ENCODE data around the gene ZNF274. TPM values are rescaled to one million over a fixed set of nuclear protein-coding genes. Genes with fewer than 3 reads are reported as not detected.

ZNF274 gene
- 14.3 to 16.5 TPM (median 14.7 TPM) in 5 replicates for total RNA-seq (2022; extraction: Qiagen RNA extraction)

DNA sequence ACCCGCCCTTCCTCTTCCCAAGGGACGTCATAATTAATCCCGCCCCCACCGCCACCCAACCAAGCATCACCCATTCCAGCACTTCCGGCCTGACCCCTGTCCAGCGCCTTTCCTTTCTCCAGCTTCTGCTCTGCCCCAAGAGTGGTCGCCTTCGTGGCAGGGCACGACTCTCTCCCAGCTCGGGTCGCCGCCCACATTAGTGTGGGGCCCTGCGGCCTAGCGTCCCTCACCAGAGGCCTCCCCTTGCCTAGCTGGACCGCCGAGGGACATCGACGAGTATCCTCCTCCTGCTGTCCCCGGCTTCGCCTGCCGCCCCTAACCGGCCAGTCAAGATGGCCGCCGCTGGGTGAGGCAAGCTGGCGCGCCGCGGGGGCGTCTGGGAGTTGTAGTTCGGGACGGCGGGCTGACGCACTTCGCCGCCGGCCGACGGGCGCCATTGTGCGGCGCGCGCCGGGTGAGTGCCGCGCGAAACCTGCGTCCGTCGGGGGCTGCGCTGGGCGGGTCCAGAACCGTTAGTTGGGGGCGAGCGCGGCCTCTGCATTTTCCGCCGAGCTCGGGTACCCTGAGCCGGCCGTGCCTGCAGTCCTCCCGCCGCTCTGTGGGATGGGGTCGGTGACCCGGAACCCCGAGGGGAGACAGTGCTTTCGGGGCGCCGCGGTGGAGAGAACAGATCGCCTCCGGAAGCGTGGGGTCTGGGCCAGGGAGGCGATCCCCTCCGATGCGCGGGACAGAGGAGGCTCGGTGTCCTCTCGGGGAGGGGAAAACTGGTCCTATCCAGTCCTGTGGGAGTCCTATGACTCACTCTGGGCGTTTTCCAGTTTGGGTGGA lies at the start of gene ZNF274:
Gene ZNF274, plus strand, starts transcription at position 73 of the 828 bp plus-strand sequence. CDS start 905 bp downstream, outside the sequence.

DNA sequence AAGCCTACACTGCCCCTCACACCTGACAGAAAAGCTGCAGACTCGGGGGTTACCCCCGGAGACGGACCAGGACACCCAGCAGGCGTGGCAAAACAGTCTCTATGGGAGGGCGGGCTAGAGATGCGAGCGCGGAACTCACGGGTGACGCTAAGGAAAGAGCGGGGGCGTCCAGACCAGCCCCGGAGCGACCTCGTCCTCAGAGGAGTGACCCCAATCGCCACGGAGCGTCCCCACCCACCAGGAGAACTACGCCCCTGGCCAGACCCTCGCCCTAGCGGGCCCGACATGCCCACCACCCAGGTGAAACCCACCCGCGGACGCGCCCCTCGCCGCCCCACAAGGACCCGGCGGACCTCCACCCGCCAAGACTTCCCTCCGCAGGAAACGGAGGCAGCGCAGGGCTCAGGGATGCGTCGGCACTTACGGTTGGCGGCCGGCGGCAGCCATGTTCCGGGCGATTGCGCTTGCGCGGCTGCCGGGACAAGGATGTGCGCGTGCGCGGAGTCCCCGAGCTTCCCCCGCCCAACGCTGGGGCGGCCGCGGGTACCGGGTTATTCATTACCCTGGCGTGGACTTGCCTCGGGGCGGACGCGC lies 32.4 kb upstream of the ZNF274 start, which contains the start of gene ZNF329:
Gene ZNF329, minus strand, starts transcription at position 462 of the 594 bp plus-strand sequence. CDS start 21,286 bp downstream, outside the sequence.

DNA sequence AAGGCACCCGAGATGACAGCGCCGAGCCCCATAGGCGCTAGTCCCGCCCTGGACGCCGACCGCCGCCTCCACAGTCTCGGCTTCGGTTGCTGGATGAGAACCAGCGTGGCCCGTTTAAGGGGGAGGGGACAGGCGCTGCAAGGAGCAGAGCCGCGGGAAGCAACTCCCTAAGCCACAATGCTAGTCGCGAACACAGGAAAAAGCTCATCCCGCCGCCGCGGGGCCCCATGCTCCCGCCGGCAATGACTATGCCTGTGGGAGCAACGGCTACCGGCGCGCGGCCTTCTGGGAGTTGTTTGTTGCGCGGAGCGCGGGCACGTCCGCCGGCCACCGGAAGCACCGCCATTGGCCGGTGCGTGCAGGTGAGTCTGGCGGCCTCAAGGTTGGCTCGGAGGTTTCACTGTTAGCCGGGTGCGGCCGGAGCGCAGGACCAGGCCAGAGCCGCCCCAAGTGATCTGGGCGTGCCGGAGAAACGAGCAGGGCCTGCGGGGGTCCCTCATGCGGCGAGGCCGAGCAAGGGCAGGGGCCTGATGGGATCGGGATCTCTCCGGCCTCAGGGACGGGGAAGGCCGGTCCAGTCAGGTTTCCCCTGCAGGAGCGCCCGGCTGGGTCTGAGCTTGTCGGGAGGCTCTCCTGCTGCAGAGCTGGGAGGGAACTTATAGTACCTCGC lies 45.9 kb downstream of the ZNF274 start, which contains the start of gene ZNF544:
Gene ZNF544, plus strand, starts transcription at position 330 of the 670 bp plus-strand sequence. CDS start 15,110 bp downstream, outside the sequence.

Other genes with a start within 250 kb of the ZNF274 start
- 1.0 to 1.6 TPM (median 1.4 TPM) in 5 replicates for gene ZNF418, start 247.7 kb upstream of the ZNF274 start, total RNA-seq (2022; extraction: Qiagen RNA extraction)
- 0.66 to 1.3 TPM (median 1.1 TPM) in 5 replicates for gene ZNF256, start 235.4 kb upstream of the ZNF274 start, total RNA-seq (2022; extraction: Qiagen RNA extraction)
- 0.15 to 0.21 TPM in 2 of 5 replicates, not detected in the others for gene C19orf18, start 208.5 kb upstream of the ZNF274 start, total RNA-seq (2022; extraction: Qiagen RNA extraction)
- gene ZNF606, start 180.2 kb upstream of the ZNF274 start, total RNA-seq (2022; extraction: Qiagen RNA extraction) = 1.9 to 3.0 TPM (median 2.4 TPM) in 5 replicates
- not detected in 5 replicates for gene ZSCAN1, start 149.0 kb upstream of the ZNF274 start, total RNA-seq (2022; extraction: Qiagen RNA extraction)
- not detected in 5 replicates for gene ZNF135, start 123.8 kb upstream of the ZNF274 start, total RNA-seq (2022; extraction: Qiagen RNA extraction)
- 1.9 to 3.0 TPM (median 2.7 TPM) in 5 replicates for gene ZSCAN18, start 84.8 kb upstream of the ZNF274 start, total RNA-seq (2022; extraction: Qiagen RNA extraction)
- 2.6 to 3.3 TPM (median 3.1 TPM) in 5 replicates for gene ZNF329, start 32.3 kb upstream of the ZNF274 start, total RNA-seq (2022; extraction: Qiagen RNA extraction)
- gene ZNF544, start 45.9 kb downstream of the ZNF274 start, total RNA-seq (2022; extraction: Qiagen RNA extraction) = 17.7 to 20.7 TPM (median 18.4 TPM) in 5 replicates
- gene ZNF8, start 95.9 kb downstream of the ZNF274 start, total RNA-seq (2022; extraction: Qiagen RNA extraction) = 0.89 to 1.8 TPM (median 0.97 TPM) in 5 replicates
- 88.3 to 104 TPM (median 94.1 TPM) in 5 replicates for gene ERVK3-1, start 122.3 kb downstream of the ZNF274 start, total RNA-seq (2022; extraction: Qiagen RNA extraction)
- gene ZSCAN22, start 143.9 kb downstream of the ZNF274 start, total RNA-seq (2022; extraction: Qiagen RNA extraction) = 2.2 to 3.0 TPM (median 2.5 TPM) in 5 replicates
- 5.8 to 14.5 TPM (median 12.7 TPM) in 5 replicates for gene A1BG, start 170.4 kb downstream of the ZNF274 start, total RNA-seq (2022; extraction: Qiagen RNA extraction)
- 0.92 to 1.5 TPM (median 1.1 TPM) in 5 replicates for gene ZNF497, start 179.7 kb downstream of the ZNF274 start, total RNA-seq (2022; extraction: Qiagen RNA extraction)
- 0.89 to 1.7 TPM (median 1.4 TPM) in 5 replicates for gene ZNF837, start 198.0 kb downstream of the ZNF274 start, total RNA-seq (2022; extraction: Qiagen RNA extraction)
- 2,190 to 2,596 TPM (median 2,481 TPM) in 5 replicates for gene RPS5, start 204.2 kb downstream of the ZNF274 start, total RNA-seq (2022; extraction: Qiagen RNA extraction)
- 0.08 to 0.17 TPM in 2 of 5 replicates, not detected in the others for gene RNF225, start 212.6 kb downstream of the ZNF274 start, total RNA-seq (2022; extraction: Qiagen RNA extraction)
- gene ZNF584, start 225.6 kb downstream of the ZNF274 start, total RNA-seq (2022; extraction: Qiagen RNA extraction) = 16.9 to 20.4 TPM (median 17.9 TPM) in 5 replicates

Data from A549 treated with Hydrocortisone at 1 μM for 4 hours (cell line).